H1 (cell line): ENCODE results near the gene DOLK. TPM values are rescaled to one million over a fixed set of nuclear protein-coding genes. Genes with fewer than 3 reads are reported as not detected.

Experiments
- POLR2A ChIP-seq, 2 experiments: IDR thresholded peaks; 1 replicate in 1 of 2; 2 replicates in 1 of 2; pipeline ENCODE4 v1.6.1; 2011; ENCODE audit warnings: low read depth in 2 of 2, low read length in 2 of 2, mild to moderate bottlenecking in 2 of 2; ENCODE audit errors: control extremely low read depth in 1 of 2
- SAP30 ChIP-seq: fragments of 300-600 bp; sonication (generic); IDR thresholded peaks from 2 replicates; pipeline ENCODE4 v1.7.1; 2012; ENCODE audit warnings: low read length, moderate library complexity, mild to moderate bottlenecking, inconsistent platforms; ENCODE audit not compliant: insufficient read depth, insufficient replicate concordance
- polyA plus RNA-seq, 7 experiments: library from polyadenylated mRNA; depleted of rRNA in 3 of 7; stranded (reverse) in 5 of 7; unstranded in 2 of 7; fragments of >200 nt in 5 of 7; fragments of 200-250 nt in 2 of 7; gene quantifications; 1 replicate in 5 of 7; 2 replicates in 1 of 7; 4 replicates in 1 of 7; pipeline versions ENCODE4 v1.2.1 to v1.2.3, GENCODE V29; 2011 to 2013; ENCODE audit warnings: missing spikeins in 2 of 7, mixed read lengths in 2 of 7
- total RNA-seq: library from RNA; stranded (reverse); fragmentation: NEBNext Ultra II Directional; extraction: Animal tissue kit (Norgen Biotek cat#: 25700); gene quantifications from 2 replicates; pipeline ENCODE4 v1.2.1, GENCODE V29; 2021

DOLK gene
- total and polyA plus RNA-seq, 2 of the 8 experiments (the other 6 are each of a cell fraction or from before 2014, with no cell fraction given) = 17.2 to 44.3 TPM

DNA sequence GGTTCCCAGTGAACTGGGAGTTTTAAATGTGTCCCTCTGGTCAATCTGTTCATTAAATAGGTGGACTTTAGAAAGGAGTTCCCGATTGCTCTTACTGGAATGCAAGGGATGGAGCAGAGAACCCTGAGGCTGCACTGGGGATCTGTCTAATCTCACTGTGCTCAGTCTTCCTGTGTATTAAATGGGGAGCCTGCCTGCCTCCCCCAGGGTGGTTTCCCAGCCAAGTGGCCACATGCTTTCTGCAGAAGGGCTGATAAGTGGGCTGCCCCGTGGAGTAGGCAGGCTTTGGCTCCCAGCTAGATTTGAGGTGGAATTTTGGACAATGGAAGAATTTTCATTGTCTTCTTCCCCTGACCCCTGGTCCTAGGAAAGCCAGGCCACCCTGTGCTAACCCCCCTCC lies 40.7 kb downstream of the DOLK start (continued):
- no peak for TF ChIP-seq SAP30
- no peak for TF ChIP-seq POLR2A (IDR thresholded peaks at IDR 0.05; ENCODE audit: control extremely low read depth in 1 of 2, low read depth in 2 of 2, low read length in 2 of 2)
